H9 (cell line): ENCODE measurements around the gene RPLP2. TPM values are rescaled to one million over a fixed set of nuclear protein-coding genes. Genes with fewer than 3 reads are reported as not detected.

Experiments
- DNase-seq: peaks from one replicate; pipeline ENCODE4 v3.0.0-alpha.2; 2017
- H2AFZ ChIP-seq: one replicate; pipeline ENCODE4 v1.6.1; 2013; ENCODE audit warnings: mild to moderate bottlenecking, low read length, control low read depth, moderate library complexity
- H2AK5ac ChIP-seq: 2 replicates; pipeline ENCODE4 v1.6.1; 2013; ENCODE audit warnings: low read length, control low read depth, mixed read lengths; ENCODE audit not compliant: insufficient read length
- H2BK120ac ChIP-seq: one replicate; pipeline ENCODE4 v1.6.1; 2013; ENCODE audit warnings: low read depth, mild to moderate bottlenecking, low read length, control low read depth, inconsistent platforms; ENCODE audit not compliant: poor library complexity, severe bottlenecking
- H2BK12ac ChIP-seq: 2 replicates; pipeline ENCODE4 v1.6.1; 2013; ENCODE audit warnings: low read length, control low read depth, mixed read lengths, low read depth; ENCODE audit not compliant: insufficient read length
- H2BK15ac ChIP-seq: 2 replicates; pipeline ENCODE4 v1.6.1; 2013; ENCODE audit warnings: low read depth, low read length, control low read depth
- H2BK20ac ChIP-seq: one replicate; pipeline ENCODE4 v1.6.1; 2013; ENCODE audit warnings: low read depth, mild to moderate bottlenecking, low read length, control low read depth, inconsistent platforms; ENCODE audit not compliant: poor library complexity, severe bottlenecking
- H2BK5ac ChIP-seq: 2 replicates; pipeline ENCODE4 v1.6.1; 2013; ENCODE audit warnings: low read length, control low read depth, mixed read lengths; ENCODE audit not compliant: insufficient read length
- H3K14ac ChIP-seq: 2 replicates; pipeline ENCODE4 v1.6.1; 2013; ENCODE audit warnings: low read length, control low read depth; ENCODE audit not compliant: insufficient read depth
- H3K18ac ChIP-seq: 2 replicates; pipeline ENCODE4 v1.6.1; 2013; ENCODE audit warnings: low read depth, mild to moderate bottlenecking, mixed read lengths, low read length, control low read depth; ENCODE audit not compliant: insufficient read length
- H3K23ac ChIP-seq: 2 replicates; pipeline ENCODE4 v1.6.1; 2013; ENCODE audit warnings: low read length, control low read depth, mixed read lengths, low read depth; ENCODE audit not compliant: insufficient read length
- H3K23me2 ChIP-seq: 2 replicates; pipeline ENCODE4 v1.6.1; 2013; ENCODE audit warnings: low read depth, mild to moderate bottlenecking, mixed read lengths, low read length, control low read depth; ENCODE audit not compliant: insufficient read length, poor library complexity, severe bottlenecking
- H3K27ac ChIP-seq: 2 replicates; pipeline ENCODE4 v1.5.1; 2013; ENCODE audit warnings: low read length, control low read depth, mixed read lengths, low read depth; ENCODE audit not compliant: insufficient read length
- H3K27me3 ChIP-seq: 2 replicates; pipeline ENCODE4 v1.6.1; 2013; ENCODE audit warnings: low read length, control low read depth, inconsistent platforms; ENCODE audit not compliant: insufficient read depth
- H3K4ac ChIP-seq: 2 replicates; pipeline ENCODE4 v1.6.1; 2013; ENCODE audit warnings: low read depth, mild to moderate bottlenecking, control low read depth, inconsistent platforms, low read length, moderate library complexity
- H3K4me1 ChIP-seq: 2 replicates; pipeline ENCODE4 v1.6.1; 2013; ENCODE audit warnings: low read length, control low read depth, inconsistent platforms; ENCODE audit not compliant: insufficient read depth
- H3K4me2 ChIP-seq: 2 replicates; pipeline ENCODE4 v1.6.1; 2013; ENCODE audit warnings: low read length, control low read depth, mixed read lengths; ENCODE audit not compliant: insufficient read length, insufficient read depth
- H3K56ac ChIP-seq: 2 replicates; pipeline ENCODE4 v1.6.1; 2013; ENCODE audit warnings: low read depth, mild to moderate bottlenecking, mixed read lengths, low read length, control low read depth; ENCODE audit not compliant: insufficient read length
- H3K79me1 ChIP-seq: 2 replicates; pipeline ENCODE4 v1.6.1; 2013; ENCODE audit warnings: low read depth, mild to moderate bottlenecking, moderate library complexity, low read length, control low read depth, inconsistent platforms; ENCODE audit not compliant: insufficient read depth, poor library complexity, severe bottlenecking
- H3K79me2 ChIP-seq: 2 replicates; pipeline ENCODE4 v1.6.1; 2013; ENCODE audit warnings: low read length, control low read depth, inconsistent platforms; ENCODE audit not compliant: insufficient read depth
- H3K9ac ChIP-seq: 2 replicates; pipeline ENCODE4 v1.6.1; 2013; ENCODE audit warnings: low read length, control low read depth, mixed read lengths; ENCODE audit not compliant: insufficient read length; ENCODE audit errors: extremely low read depth
- H3K9me3 ChIP-seq: one replicate; pipeline ENCODE4 v1.6.1; 2013; ENCODE audit warnings: low read depth, low read length, inconsistent platforms; ENCODE audit not compliant: control insufficient read depth
- H3T11ph ChIP-seq: one replicate; pipeline ENCODE4 v1.6.1; 2013; ENCODE audit warnings: mild to moderate bottlenecking, low read length, control low read depth, inconsistent platforms
- H4K20me1 ChIP-seq: one replicate; pipeline ENCODE4 v1.6.1; 2013; ENCODE audit not compliant: control insufficient read depth, insufficient read length, insufficient read depth
- H4K5ac ChIP-seq: 2 replicates; pipeline ENCODE4 v1.6.1; 2013; ENCODE audit warnings: low read depth, mild to moderate bottlenecking, mixed read lengths, low read length, control low read depth; ENCODE audit not compliant: insufficient read length
- H4K8ac ChIP-seq: replicated peaks from 2 replicates; pipeline ENCODE4 v1.6.1; 2013; ENCODE audit warnings: low read length, control low read depth, mixed read lengths, low read depth; ENCODE audit not compliant: insufficient read length
- H4K91ac ChIP-seq: 2 replicates; pipeline ENCODE4 v1.6.1; 2013; ENCODE audit warnings: low read depth, mild to moderate bottlenecking, moderate library complexity, mixed read lengths, low read length, control low read depth; ENCODE audit not compliant: insufficient read length
- H3K27ac Mint-ChIP-seq, 3 experiments: 2 replicates in 2 of 3; 3 replicates in 1 of 3; pipeline ENCODE4 v1.8.0; 2020 to 2021; ENCODE audit warnings: mixed read lengths in 3 of 3, mild to moderate bottlenecking in 1 of 3, moderate library complexity in 1 of 3
- H3K27me3 Mint-ChIP-seq: 2 replicates; pipeline ENCODE4 v1.8.0; 2021; ENCODE audit warnings: low read depth, mild to moderate bottlenecking, moderate library complexity, mixed read lengths
- H3K36me3 Mint-ChIP-seq, 3 experiments: 2 replicates in 2 of 3; 3 replicates in 1 of 3; pipeline ENCODE4 v1.8.0; 2020 to 2021; ENCODE audit warnings: low read depth in 3 of 3, mixed read lengths in 3 of 3; ENCODE audit not compliant: insufficient read depth in 1 of 3
- H3K4me1 Mint-ChIP-seq, 2 experiments: 2 replicates each; pipeline ENCODE4 v1.8.0; 2020; ENCODE audit warnings: mixed read lengths in 2 of 2
- H3K4me3 Mint-ChIP-seq, 2 experiments: 2 replicates in 1 of 2; 3 replicates in 1 of 2; pipeline ENCODE4 v1.8.0; 2020 to 2021; ENCODE audit warnings: mild to moderate bottlenecking in 2 of 2, mixed read lengths in 2 of 2, moderate library complexity in 1 of 2
- H3K9me3 Mint-ChIP-seq, 2 experiments: 2 replicates in 1 of 2; 3 replicates in 1 of 2; pipeline ENCODE4 v1.8.0; 2020; ENCODE audit warnings: mild to moderate bottlenecking in 2 of 2, mixed read lengths in 2 of 2, moderate library complexity in 1 of 2
- CTCF ChIP-seq: fragments of 200-600 bp; sonication (generic); conservative IDR thresholded peaks from 3 replicates; pipeline ENCODE4 v1.8.0; 2021; ENCODE audit warnings: antibody characterized with exemption, mild to moderate bottlenecking
- WGBS: extraction: QIAGEN DNeasy Blood & Tissue Kit; methylation state at CpG from one replicate; pipeline ENCODE4 v1.1.7; 2013; ENCODE audit warnings: missing lambda C conversion rate, low lambda C conversion rate, mixed read lengths; ENCODE audit not compliant: insufficient read length; ENCODE audit errors: extremely low coverage; 5-methylcytosine and 5-hydroxymethylcytosine counted together
- total RNA-seq: library from RNA; stranded (reverse); gene quantifications from 2 replicates; pipeline ENCODE4 v1.2.1, GENCODE V29; 2021

RPLP2 gene
- total RNA-seq, 1 experiment from 2014 or later: 2,138 TPM

DNA sequence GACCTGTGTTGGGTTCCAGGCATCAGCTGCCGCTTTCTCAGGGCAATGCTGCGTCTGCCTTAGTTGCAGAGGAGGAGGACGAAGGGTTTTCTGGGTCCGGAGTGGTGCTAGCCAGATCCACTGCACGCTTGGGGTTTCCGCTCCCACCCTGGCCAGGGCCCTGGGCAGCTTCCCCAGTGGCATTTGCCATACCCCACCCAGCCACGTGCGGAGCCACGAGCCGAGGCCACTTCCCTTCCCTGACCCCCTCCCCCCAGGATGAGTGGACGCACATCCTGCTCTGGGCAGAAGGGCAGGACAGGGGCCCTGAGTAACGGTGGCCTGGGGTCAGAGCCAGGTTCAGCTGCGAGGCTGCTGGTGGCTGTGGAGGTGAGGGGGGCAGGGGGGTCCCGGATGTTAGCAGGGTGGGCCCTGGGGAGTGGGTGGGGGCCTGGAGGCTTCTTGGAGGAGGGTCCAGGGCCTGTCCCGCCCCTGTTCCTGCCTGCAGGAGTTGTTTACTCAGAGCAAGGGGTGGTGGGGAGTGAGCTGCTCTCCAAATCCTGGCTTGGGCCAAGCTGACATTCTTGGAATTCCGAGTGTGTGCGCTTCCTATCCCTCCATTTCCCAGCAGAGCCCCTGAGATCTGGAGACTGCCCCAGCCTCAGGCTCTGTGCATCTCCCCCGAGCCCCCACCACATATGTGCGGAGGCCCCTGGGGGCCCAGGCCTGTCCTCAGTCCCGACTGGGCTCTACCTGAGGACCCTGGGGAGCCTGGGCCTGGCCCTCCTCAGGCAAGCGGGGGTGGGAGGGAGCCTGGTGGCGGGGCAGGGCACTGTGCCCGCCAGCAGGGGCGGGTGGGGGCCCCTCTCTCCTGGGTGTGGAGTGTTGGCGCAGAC lies 34.3 kb downstream of the RPLP2 start:
- H3K4me1 Mint-ChIP-seq: peaks cover 17 to 36% of the 10 kb centered on the region in 2 experiments
- H3K27me3 ChIP-seq: no peaks in the 10 kb centered on the region; the same call in 1 of the 2 replicates
- H4K91ac ChIP-seq: no peak overlapping the region
- peak overlapping the region; percentile 84 to 87 for H3K4me3 Mint-ChIP-seq
- no peak overlapping the region for H3K27ac ChIP-seq
- H2BK15ac ChIP-seq: no peak overlapping the region
- H3K18ac ChIP-seq: peak overlapping the region; percentile 18
- H3T11ph ChIP-seq: no peak overlapping the region
- H4K5ac ChIP-seq: no peak overlapping the region
- no peak overlapping the region for H3K9ac ChIP-seq
- H3K4me1 ChIP-seq: peaks cover 2% of the 10 kb centered on the region; the same call in 1 of the 2 replicates
- peak; percentile 96 for DNase-seq
- no peaks in the 10 kb centered on the region for H3K9me3 ChIP-seq
- H3K36me3 Mint-ChIP-seq: peaks cover 2 to 22% (median 22%) of the 10 kb centered on the region in 3 experiments; a peak in 6 of 7 replicates
- H2BK12ac ChIP-seq: no peak overlapping the region
- no peak overlapping the region for H3K14ac ChIP-seq
- no peaks in the 10 kb centered on the region for H3K9me3 Mint-ChIP-seq
- no peak overlapping the region for H2BK20ac ChIP-seq
- H3K4ac ChIP-seq: no peak overlapping the region
- no peak overlapping the region for H2AK5ac ChIP-seq
- no peak overlapping the region for H4K8ac ChIP-seq
- H3K79me1 ChIP-seq: peaks cover 2% of the 10 kb centered on the region
- H3K23ac ChIP-seq: no peak overlapping the region
- H2AFZ ChIP-seq: no peak overlapping the region
- no peak; the same call in 1 of the 3 replicates for TF ChIP-seq CTCF
- H3K23me2 ChIP-seq: peaks cover 12% of the 10 kb centered on the region
- H2BK5ac ChIP-seq: no peak overlapping the region
- no CpG with 5 or more reads among the region's 25 CpGs for WGBS
- H3K4me2 ChIP-seq: peak overlapping the region; percentile 75
- H3K27me3 Mint-ChIP-seq: peaks cover 7% of the 10 kb centered on the region
- no peak overlapping the region for H2BK120ac ChIP-seq
- peak overlapping the region in 2 of 3 experiments; percentile 70 to 95; a peak in 3 of 7 replicates for H3K27ac Mint-ChIP-seq
- no peaks in the 10 kb centered on the region; the same call in 1 of the 2 replicates for H3K79me2 ChIP-seq
- H3K56ac ChIP-seq: no peak overlapping the region
- peaks cover 6% of the 10 kb centered on the region for H4K20me1 ChIP-seq
